ENCODE results near the gene GPR137.
A peak's percentile ranks its signal among the peaks of the same experiment; 100 is the strongest.

The GPR137 gene

DNA sequence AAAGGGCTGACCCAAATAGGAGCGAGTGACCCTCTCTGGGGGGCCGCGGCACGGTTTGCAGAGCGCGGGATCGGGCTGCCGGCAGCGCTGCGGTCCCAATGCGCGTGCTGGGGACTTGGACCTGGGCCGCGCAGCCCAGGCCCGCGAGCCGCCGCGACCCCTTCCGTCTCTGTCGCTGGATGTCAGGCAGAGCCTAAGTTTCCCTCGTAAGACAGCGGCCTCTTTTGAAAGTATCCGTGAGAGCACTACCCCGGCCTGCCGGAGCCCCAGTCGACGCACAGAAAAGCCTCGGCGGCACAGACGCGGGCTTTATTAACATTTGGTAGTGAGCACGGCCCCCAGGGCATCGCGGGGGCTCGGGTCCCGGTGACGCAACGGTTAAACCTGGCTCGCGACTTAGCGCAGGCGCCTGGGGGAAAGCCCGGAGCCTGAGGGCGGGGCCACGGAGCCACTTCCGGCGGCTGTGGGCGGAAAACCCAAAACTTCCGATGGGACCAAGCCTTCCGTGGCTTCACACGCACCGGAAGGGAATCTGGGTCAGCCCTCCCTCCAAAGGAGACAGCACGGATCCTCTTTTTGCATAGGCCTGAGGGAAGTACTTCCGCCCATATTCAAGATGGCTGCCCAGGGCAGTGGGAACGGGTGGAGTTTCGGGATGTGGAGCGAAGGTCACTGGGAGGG is 16.0 kb upstream of the GPR137 start:
- Histone ChIP-seq H3K4me3 (ENCODE audit: low read depth, low read length, poor library complexity, severe bottlenecking) (peak overlapping the region; percentile 74), H3K27ac (ENCODE audit: low read depth, low read length, poor library complexity, severe bottlenecking) (peak overlapping the region; percentile 91), H3K4me2 (ENCODE audit: low read length) (peak overlapping the region; percentile 93), H3K9me2 (ENCODE audit: low read depth, low read length) (no peaks in the 10 kb centered on the region), H3K4me1 (ENCODE audit: insufficient read depth, low read length, severe bottlenecking) (peaks cover 27% of the 10 kb centered on the region), H3K9me3 (ENCODE audit: low read length) (no peaks in the 10 kb centered on the region), H3K27me3 (ENCODE audit: insufficient read depth, low read length) (no peaks in the 10 kb centered on the region), H3K79me2 (ENCODE audit: insufficient read depth, low read length) (no peaks in the 10 kb centered on the region), H3F3A (ENCODE audit: insufficient read depth, low read length) (no peaks in the 10 kb centered on the region), H3K36me3 (ENCODE audit: insufficient read depth, low read length) (no peaks in the 10 kb centered on the region), H3K9ac (ENCODE audit: low read length) (peak overlapping the region; percentile 91), H2AFZ (ENCODE audit: low read length) (no peak overlapping the region), H4K20me1 (ENCODE audit: insufficient read depth, low read length) (no peaks in the 10 kb centered on the region)
- no peak for TF ChIP-seq EZH2 (IDR thresholded peaks at IDR 0.05; ENCODE audit: borderline replicate concordance, low read length)
- TF ChIP-seq, protein P1, sequence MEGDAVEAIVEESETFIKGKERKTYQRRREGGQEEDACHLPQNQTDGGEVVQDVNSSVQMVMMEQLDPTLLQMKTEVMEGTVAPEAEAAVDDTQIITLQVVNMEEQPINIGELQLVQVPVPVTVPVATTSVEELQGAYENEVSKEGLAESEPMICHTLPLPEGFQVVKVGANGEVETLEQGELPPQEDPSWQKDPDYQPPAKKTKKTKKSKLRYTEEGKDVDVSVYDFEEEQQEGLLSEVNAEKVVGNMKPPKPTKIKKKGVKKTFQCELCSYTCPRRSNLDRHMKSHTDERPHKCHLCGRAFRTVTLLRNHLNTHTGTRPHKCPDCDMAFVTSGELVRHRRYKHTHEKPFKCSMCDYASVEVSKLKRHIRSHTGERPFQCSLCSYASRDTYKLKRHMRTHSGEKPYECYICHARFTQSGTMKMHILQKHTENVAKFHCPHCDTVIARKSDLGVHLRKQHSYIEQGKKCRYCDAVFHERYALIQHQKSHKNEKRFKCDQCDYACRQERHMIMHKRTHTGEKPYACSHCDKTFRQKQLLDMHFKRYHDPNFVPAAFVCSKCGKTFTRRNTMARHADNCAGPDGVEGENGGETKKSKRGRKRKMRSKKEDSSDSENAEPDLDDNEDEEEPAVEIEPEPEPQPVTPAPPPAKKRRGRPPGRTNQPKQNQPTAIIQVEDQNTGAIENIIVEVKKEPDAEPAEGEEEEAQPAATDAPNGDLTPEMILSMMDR (IDR thresholded peaks at IDR 0.05; ENCODE audit: low read length) = no peak

DNA sequence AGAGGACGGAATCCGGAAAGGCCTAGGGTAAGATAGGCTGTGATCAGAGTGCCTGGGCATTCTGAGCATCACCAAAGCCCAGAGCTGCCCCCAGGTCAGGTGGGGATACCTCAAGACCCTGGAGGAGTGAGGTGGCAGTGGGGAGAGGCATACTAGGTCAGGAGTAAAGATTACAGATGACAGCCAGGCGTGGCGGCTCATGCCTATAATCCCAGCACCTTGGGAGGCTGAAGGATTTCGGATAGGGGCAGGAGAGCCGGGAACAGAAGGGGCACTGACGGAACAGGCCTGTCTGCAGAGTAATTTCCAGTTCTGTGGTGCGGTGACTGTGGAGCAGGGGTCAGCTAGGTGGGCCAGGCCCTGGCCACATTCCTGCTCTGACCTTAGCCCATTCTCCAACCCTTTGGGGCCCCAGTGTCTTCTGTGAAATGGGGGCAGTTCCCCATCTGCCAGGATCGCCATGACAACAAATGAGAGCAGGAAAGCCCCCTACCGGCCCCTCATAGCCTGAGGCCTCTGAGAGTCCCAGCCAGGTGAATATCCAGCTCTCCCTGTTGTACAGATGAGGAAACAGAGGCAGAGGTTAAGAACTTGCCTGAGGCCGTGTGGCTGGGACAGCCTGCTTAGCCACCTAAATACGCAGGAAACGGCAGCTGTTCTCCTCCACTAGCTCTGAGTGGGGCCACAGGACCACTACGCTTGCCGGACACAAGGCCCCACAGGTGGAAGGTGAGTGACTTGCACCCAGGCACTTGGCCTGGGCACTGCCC is 10.4 kb upstream of the GPR137 start:
- Histone ChIP-seq H3K36me3 (ENCODE audit: insufficient read depth, low read length) (peaks cover 16% of the 10 kb centered on the region; the same call in 1 of the 2 replicates), H3K27me3 (ENCODE audit: insufficient read depth, low read length) (no peaks in the 10 kb centered on the region), H3K9me2 (ENCODE audit: low read depth, low read length) (no peaks in the 10 kb centered on the region), H3K4me1 (ENCODE audit: insufficient read depth, low read length, severe bottlenecking) (peaks cover 11% of the 10 kb centered on the region), H3K9ac (ENCODE audit: low read length) (no peak overlapping the region), H2AFZ (ENCODE audit: low read length) (no peak overlapping the region), H4K20me1 (ENCODE audit: insufficient read depth, low read length) (no peaks in the 10 kb centered on the region), H3K4me3 (ENCODE audit: low read depth, low read length, poor library complexity, severe bottlenecking) (no peak overlapping the region), H3K79me2 (ENCODE audit: insufficient read depth, low read length) (no peaks in the 10 kb centered on the region), H3K9me3 (ENCODE audit: low read length) (no peaks in the 10 kb centered on the region), H3F3A (ENCODE audit: insufficient read depth, low read length) (no peaks in the 10 kb centered on the region), H3K27ac (ENCODE audit: low read depth, low read length, poor library complexity, severe bottlenecking) (no peak overlapping the region), H3K4me2 (ENCODE audit: low read length) (no peak overlapping the region)
- no peak for TF ChIP-seq EZH2 (IDR thresholded peaks at IDR 0.05; ENCODE audit: borderline replicate concordance, low read length)
- TF ChIP-seq, protein P1 (IDR thresholded peaks at IDR 0.05; ENCODE audit: low read length) = no peak

DNA sequence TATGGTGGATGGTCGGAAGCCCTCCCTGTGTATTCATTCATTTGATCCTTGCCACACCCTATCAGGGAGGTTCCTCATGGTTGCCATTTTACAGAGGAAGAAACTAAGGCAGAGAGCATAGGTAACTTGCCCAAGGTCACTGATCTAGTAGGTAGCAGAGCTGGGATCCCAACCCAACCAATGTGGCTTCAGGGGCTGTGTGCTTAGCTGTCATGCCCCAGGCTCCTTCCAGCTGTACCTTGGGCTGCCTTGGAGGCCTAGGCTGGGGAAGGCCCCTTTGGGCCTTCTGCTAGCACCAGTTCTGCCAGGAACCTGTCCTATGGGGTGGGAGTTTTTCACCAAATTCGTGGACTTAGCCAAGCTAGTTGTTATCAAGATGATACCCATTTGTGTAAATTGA is 9.8 kb upstream of the GPR137 start:
- TF ChIP-seq, protein P1 (IDR thresholded peaks at IDR 0.05; ENCODE audit: low read length) = no peak
- TF ChIP-seq EZH2 (IDR thresholded peaks at IDR 0.05; ENCODE audit: borderline replicate concordance, low read length) = no peak
- Histone ChIP-seq H4K20me1 (ENCODE audit: insufficient read depth, low read length) (no peaks in the 10 kb centered on the region), H3K4me3 (ENCODE audit: low read depth, low read length, poor library complexity, severe bottlenecking) (no peak overlapping the region), H2AFZ (ENCODE audit: low read length) (no peak overlapping the region), H3K9ac (ENCODE audit: low read length) (no peak overlapping the region), H3K36me3 (ENCODE audit: insufficient read depth, low read length) (peaks cover 16% of the 10 kb centered on the region; the same call in 1 of the 2 replicates), H3F3A (ENCODE audit: insufficient read depth, low read length) (no peaks in the 10 kb centered on the region), H3K4me1 (ENCODE audit: insufficient read depth, low read length, severe bottlenecking) (peaks cover 11% of the 10 kb centered on the region), H3K4me2 (ENCODE audit: low read length) (no peak overlapping the region), H3K9me3 (ENCODE audit: low read length) (no peaks in the 10 kb centered on the region), H3K27ac (ENCODE audit: low read depth, low read length, poor library complexity, severe bottlenecking) (no peak overlapping the region), H3K79me2 (ENCODE audit: insufficient read depth, low read length) (no peaks in the 10 kb centered on the region), H3K27me3 (ENCODE audit: insufficient read depth, low read length) (no peaks in the 10 kb centered on the region), H3K9me2 (ENCODE audit: low read depth, low read length) (no peaks in the 10 kb centered on the region)

All from OCI-LY1 (cell line).